B cell (primary cell): Measurements from ENCODE around the gene DPRX. TPM values are rescaled to one million over a fixed set of nuclear protein-coding genes. Genes with fewer than 3 reads are reported as not detected.

Source experiments
- ATAC-seq: fragments of 200-7000 bp; cut with Tn5 transposase; one replicate; pipeline ENCODE4 v1.10.0; 2021; ENCODE audit warnings: low read depth, mild to moderate bottlenecking, moderate number of reproducible peaks, moderate library complexity
- CTCF ChIA-PET: fragments of 350-600 bp; sonication (Branson Sonifier 250); formaldehyde crosslinking; loops from one replicate; lab custom pipeline; 2021; ENCODE audit warnings: antibody characterized with exemption, inconsistent platforms; lab: Charles Lee
- POLR2A ChIA-PET: fragments of 350-600 bp; sonication (Branson Sonifier 250); formaldehyde crosslinking; loops from one replicate; lab custom pipeline; 2021; ENCODE audit warnings: antibody characterized with exemption; lab: Charles Lee
- DNase-seq: peaks from one replicate; pipeline ENCODE4 v3.0.0; 2013
- H2AFZ ChIP-seq: 2 replicates; pipeline ENCODE4 v1.6.1; 2012; ENCODE audit warnings: mild to moderate bottlenecking, low read depth, low read length; ENCODE audit not compliant: insufficient read depth, poor library complexity, severe bottlenecking
- H3K27ac ChIP-seq, 2 donors: 1 replicate in 1 of 2; 2 replicates in 1 of 2; pipeline ENCODE4 v1.5.1; 2012 to 2013; ENCODE audit warnings: low read length in 2 of 2, mild to moderate bottlenecking in 2 of 2, moderate library complexity in 1 of 2
- H3K27me3 ChIP-seq, 4 experiments: fragments of 200-600 bp in 1 of 4; sonication (generic) in 1 of 4; replicated peaks in 1 of 4; 1 replicate in 2 of 4; 2 replicates in 2 of 4; pipeline versions ENCODE4 v1.6.1 to v1.7.0; 2013 to 2016; ENCODE audit warnings: low read length in 3 of 4, mild to moderate bottlenecking in 2 of 4, mixed read lengths in 1 of 4, moderate library complexity in 1 of 4; ENCODE audit not compliant: insufficient read depth in 4 of 4, control insufficient read depth in 3 of 4; ENCODE audit errors: control extremely low read depth in 1 of 4
- H3K36me3 ChIP-seq, 2 experiments: replicated peaks in 1 of 2; 1 replicate in 1 of 2; 2 replicates in 1 of 2; pipeline versions ENCODE4 v1.6.1 to v1.7.1; 2013; ENCODE audit warnings: low read length in 1 of 2; ENCODE audit not compliant: insufficient read depth in 2 of 2, control insufficient read depth in 1 of 2; ENCODE audit errors: control extremely low read depth in 1 of 2, extremely low read depth in 1 of 2
- H3K4me1 ChIP-seq, 2 donors: fragments of 200-600 bp in 1 of 2; sonication (generic) in 1 of 2; 1 replicate in 1 of 2; 2 replicates in 1 of 2; pipeline versions ENCODE4 v1.5.1 to v1.6.1; 2013 to 2017; ENCODE audit warnings: low read length in 2 of 2; ENCODE audit not compliant: control insufficient read depth in 2 of 2, insufficient read depth in 2 of 2
- H3K4me2 ChIP-seq: replicated peaks from 2 replicates; pipeline ENCODE3; 2012; ENCODE audit warnings: mild to moderate bottlenecking, low read depth, low read length; ENCODE audit not compliant: poor library complexity, severe bottlenecking
- H3K4me3 ChIP-seq, 5 experiments: fragments of 200-600 bp in 1 of 5; sonication (generic) in 1 of 5; 1 replicate in 3 of 5; 2 replicates in 2 of 5; pipeline versions ENCODE4 v1.5.1 to v1.7.0; 2011 to 2016; ENCODE audit warnings: low read length in 4 of 5, mild to moderate bottlenecking in 4 of 5, low read depth in 2 of 5, control low read depth in 1 of 5, moderate library complexity in 1 of 5; ENCODE audit not compliant: insufficient read depth in 1 of 5; ENCODE audit errors: control extremely low read depth in 1 of 5, extremely low read depth in 1 of 5
- H3K79me2 ChIP-seq: fragments of 200-600 bp; sonication (generic); one replicate; pipeline ENCODE4 v1.6.0; 2016; ENCODE audit warnings: low read length; ENCODE audit not compliant: control insufficient read depth, insufficient read depth
- H3K9ac ChIP-seq: fragments of 200-600 bp; sonication (generic); 2 replicates; pipeline ENCODE4 v1.6.1; 2017; ENCODE audit warnings: mild to moderate bottlenecking, low read length, moderate library complexity
- H3K9me3 ChIP-seq, 3 donors: one replicate each; pipeline versions ENCODE4 v1.6.1 to v1.7.1; 2013; ENCODE audit warnings: low read length in 2 of 3; ENCODE audit not compliant: control insufficient read depth in 2 of 3, insufficient read depth in 1 of 3; ENCODE audit errors: control extremely low read depth in 1 of 3
- H4K20me1 ChIP-seq: 2 replicates; pipeline ENCODE4 v1.6.0; 2012; ENCODE audit warnings: mild to moderate bottlenecking, low read length; ENCODE audit not compliant: insufficient read depth, control insufficient read depth, poor library complexity, severe bottlenecking
- H3K27ac Mint-ChIP-seq: one replicate; pipeline ENCODE4 v1.8.0; 2021; ENCODE audit warnings: mixed read lengths
- H3K27me3 Mint-ChIP-seq: one replicate; pipeline ENCODE4 v1.8.0; 2021; ENCODE audit warnings: mixed read lengths
- H3K4me1 Mint-ChIP-seq: one replicate; pipeline ENCODE4 v1.8.0; 2021; ENCODE audit warnings: mixed read lengths
- H3K4me3 Mint-ChIP-seq: one replicate; pipeline ENCODE4 v1.8.0; 2021; ENCODE audit warnings: mixed read lengths
- H3K9me3 Mint-ChIP-seq: one replicate; pipeline ENCODE4 v1.8.0; 2022; ENCODE audit warnings: mixed read lengths; ENCODE audit not compliant: insufficient read depth
- EZH2 ChIP-seq: IDR thresholded peaks from 2 replicates; pipeline ENCODE4 v1.6.1; 2012; ENCODE audit warnings: borderline replicate concordance, low read depth, mild to moderate bottlenecking, moderate library complexity, low read length; ENCODE audit not compliant: insufficient read depth, poor library complexity, severe bottlenecking
- WGBS: methylation state at CpG from one replicate; pipeline ENCODE4 v1.1.5; 2013; ENCODE audit warnings: missing lambda C conversion rate; ENCODE audit not compliant: insufficient coverage; 5-methylcytosine and 5-hydroxymethylcytosine counted together
- intact Hi-C: fragments of 100-400 bp; cut with micrococcal nuclease; formaldehyde crosslinking; loops from one replicate; pipeline ENCODE4 v1.10.0; 2022
- polyA plus RNA-seq: library from polyadenylated mRNA; depleted of rRNA; stranded (reverse); fragments of >200 nt; gene quantifications from 2 replicates; pipeline ENCODE4 v1.2.3, GENCODE V29; 2012
- total RNA-seq, 2 donors: library from RNA; stranded (reverse); fragments of 120-200 nt in 1 of 2; gene quantifications; 1 replicate in 1 of 2; 2 replicates in 1 of 2; pipeline versions ENCODE4 v1.2.3 to v1.2.4, GENCODE V29; 2013 to 2022
- TF ChIP-seq, protein P1 (sequence below): fragments of 200-600 bp; IDR thresholded peaks from one replicate; pipeline ENCODE4 v1.8.0; 2022; ENCODE audit warnings: antibody characterized with exemption, mild to moderate bottlenecking

The DPRX gene
- total and polyA plus RNA-seq, 2 donors (not counting 1 experiment from before 2014, with no cell fraction given), result not detected

- H3K4me1 ChIP-seq, result no peaks in the 10 kb centered on the region
- H3K27me3 ChIP-seq, result no peaks in the 10 kb centered on the region
- no peak overlapping the region for H2AFZ ChIP-seq
- no peaks in the 10 kb centered on the region for H3K4me1 Mint-ChIP-seq
- TF ChIP-seq, protein P1, sequence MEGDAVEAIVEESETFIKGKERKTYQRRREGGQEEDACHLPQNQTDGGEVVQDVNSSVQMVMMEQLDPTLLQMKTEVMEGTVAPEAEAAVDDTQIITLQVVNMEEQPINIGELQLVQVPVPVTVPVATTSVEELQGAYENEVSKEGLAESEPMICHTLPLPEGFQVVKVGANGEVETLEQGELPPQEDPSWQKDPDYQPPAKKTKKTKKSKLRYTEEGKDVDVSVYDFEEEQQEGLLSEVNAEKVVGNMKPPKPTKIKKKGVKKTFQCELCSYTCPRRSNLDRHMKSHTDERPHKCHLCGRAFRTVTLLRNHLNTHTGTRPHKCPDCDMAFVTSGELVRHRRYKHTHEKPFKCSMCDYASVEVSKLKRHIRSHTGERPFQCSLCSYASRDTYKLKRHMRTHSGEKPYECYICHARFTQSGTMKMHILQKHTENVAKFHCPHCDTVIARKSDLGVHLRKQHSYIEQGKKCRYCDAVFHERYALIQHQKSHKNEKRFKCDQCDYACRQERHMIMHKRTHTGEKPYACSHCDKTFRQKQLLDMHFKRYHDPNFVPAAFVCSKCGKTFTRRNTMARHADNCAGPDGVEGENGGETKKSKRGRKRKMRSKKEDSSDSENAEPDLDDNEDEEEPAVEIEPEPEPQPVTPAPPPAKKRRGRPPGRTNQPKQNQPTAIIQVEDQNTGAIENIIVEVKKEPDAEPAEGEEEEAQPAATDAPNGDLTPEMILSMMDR, result no peak
- TF ChIP-seq EZH2, result no peak
- H3K4me3 ChIP-seq, result no peak overlapping the region
- no peak overlapping the region for H3K9ac ChIP-seq
- intact Hi-C loops, result no loop called here
- H3K4me2 ChIP-seq, result no peak overlapping the region
- H3K27ac ChIP-seq, result no peak overlapping the region
- no peaks in the 10 kb centered on the region for H3K27me3 Mint-ChIP-seq
- no CpG with 5 or more reads among the region's 2 CpGs for WGBS
- H3K9me3 ChIP-seq, result peaks cover 1 to 41% (median 4%) of the 10 kb centered on the region in 3 donors
- H3K27ac Mint-ChIP-seq, result no peak overlapping the region
- no peak for ATAC-seq
- H4K20me1 ChIP-seq, result no peaks in the 10 kb centered on the region
- ChIA-PET CTCF (no interaction called here), POLR2A (no interaction called here)
- no peak for DNase-seq
- H3K4me3 Mint-ChIP-seq, result no peak overlapping the region
- no peaks in the 10 kb centered on the region for H3K79me2 ChIP-seq
- H3K9me3 Mint-ChIP-seq, result peaks cover 2% of the 10 kb centered on the region
- H3K36me3 ChIP-seq, result no peaks in the 10 kb centered on the region
Observed at GRCh38 chr19:53646144-53646543, 14.3 kb downstream of the DPRX start.

DNA sequence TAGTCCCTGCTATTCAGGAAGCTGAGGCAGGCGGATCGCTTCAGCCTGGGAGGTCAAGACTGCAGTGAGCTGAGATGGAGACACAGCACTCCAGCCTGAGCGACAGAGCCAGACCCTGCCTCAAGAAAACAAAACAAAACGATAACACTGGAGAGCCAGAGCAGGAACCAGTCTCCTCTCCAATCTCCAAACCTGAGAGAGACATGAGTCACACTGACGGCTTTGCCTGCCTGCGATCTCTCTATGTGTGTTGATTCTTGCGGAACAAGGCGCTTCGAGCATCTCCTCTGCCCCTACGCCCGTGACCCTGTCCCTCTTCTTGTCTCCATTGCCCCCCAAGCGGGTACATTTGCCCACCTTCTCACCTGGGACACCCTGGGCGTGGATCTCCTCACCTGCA lies 15.6 kb downstream of the DPRX start:
- H3K27ac ChIP-seq, result no peak overlapping the region
- Mint-ChIP-seq H3K27ac (no peak overlapping the region), H3K4me3 (no peak overlapping the region), H3K4me1 (no peaks in the 10 kb centered on the region), H3K9me3 (peaks cover 2% of the 10 kb centered on the region), H3K27me3 (no peaks in the 10 kb centered on the region)
- WGBS, result 91% methylated on average over 10 of the region's 13 CpGs
- no peak for TF ChIP-seq EZH2
- TF ChIP-seq, protein P1, result no peak
- no peaks in the 10 kb centered on the region for H3K4me1 ChIP-seq
- no peak overlapping the region for H3K4me3 ChIP-seq
- no peak for ATAC-seq
- H3K36me3 ChIP-seq, result no peaks in the 10 kb centered on the region
- no peaks in the 10 kb centered on the region for H3K27me3 ChIP-seq
- no peak for DNase-seq
- CTCF ChIA-PET, result no interaction called here
- no peaks in the 10 kb centered on the region for H3K79me2 ChIP-seq
- H2AFZ ChIP-seq, result no peak overlapping the region
- no peak overlapping the region for H3K4me2 ChIP-seq
- peaks cover 1 to 49% (median 4%) of the 10 kb centered on the region in 3 donors for H3K9me3 ChIP-seq
- no peak overlapping the region for H3K9ac ChIP-seq
- intact Hi-C loops, result no loop called here
- H4K20me1 ChIP-seq, result no peaks in the 10 kb centered on the region
- POLR2A ChIA-PET, result no interaction called here
